ENCODE data around the gene ZDBF2.
"Not testable (repeated sequence)": the region's sequence is repeated elsewhere in the genome, so short reads cannot be mapped to it uniquely, and the experiment has no call there.

Gene ZDBF2

GRCh38 chr2:206274434-206275311 is at the start of gene ZDBF2:
TSS of gene ZDBF2 (plus strand) at chr2:206274663. CDS start at chr2:206281850, 7,187 bp downstream.
- DNase-seq, result peak; percentile 39

- no peak for DNase-seq
These were observed 48.8 kb upstream of the ZDBF2 start for GRCh38 chr2:206225435-206226232.

GRCh38 chr2:206228636-206229035 is 45.8 kb upstream of the ZDBF2 start:
- DNase-seq, result not testable (repeated sequence)

- no peak for DNase-seq
These were observed 44.8 kb upstream of the ZDBF2 start for GRCh38 chr2:206229642-206230041.

- DNase-seq, result no peak
These were observed 44.3 kb upstream of the ZDBF2 start for GRCh38 chr2:206230060-206230762.

- DNase-seq, result no peak
These were observed 42.7 kb upstream of the ZDBF2 start for GRCh38 chr2:206231669-206232286.

- DNase-seq, result no peak
These were observed 42.0 kb upstream of the ZDBF2 start for GRCh38 chr2:206232287-206233035.

- no peak for DNase-seq
These were observed 35.3 kb upstream of the ZDBF2 start for GRCh38 chr2:206239157-206239556.

GRCh38 chr2:206240327-206240726 is 34.1 kb upstream of the ZDBF2 start:
- no peak for DNase-seq

GRCh38 chr2:206241736-206242135 is 32.7 kb upstream of the ZDBF2 start:
- no peak for DNase-seq

- DNase-seq, result no peak
These were observed 29.2 kb upstream of the ZDBF2 start for GRCh38 chr2:206245265-206245672.

- no peak for DNase-seq
These were observed 24.2 kb upstream of the ZDBF2 start for GRCh38 chr2:206250041-206250897.

- no peak for DNase-seq
These were observed 21.2 kb upstream of the ZDBF2 start for GRCh38 chr2:206253125-206253776.

- DNase-seq, result no peak
These were observed 20.7 kb upstream of the ZDBF2 start for GRCh38 chr2:206253777-206254166.

GRCh38 chr2:206255003-206255402 is 19.5 kb upstream of the ZDBF2 start:
- DNase-seq, result no peak

- no peak for DNase-seq
These were observed 17.7 kb upstream of the ZDBF2 start for GRCh38 chr2:206256706-206257205.

GRCh38 chr2:206257350-206257749 is 17.1 kb upstream of the ZDBF2 start:
- DNase-seq, result no peak

- no peak for DNase-seq
These were observed 16.6 kb upstream of the ZDBF2 start for GRCh38 chr2:206257861-206258260.

- not testable (repeated sequence) for DNase-seq
These were observed 15.8 kb upstream of the ZDBF2 start for GRCh38 chr2:206258615-206259014.

Measured in stimulated activated naive CD4-positive, alpha-beta T cell treated with Interleukin-2 at 50 U/mL for 16 hours (primary cell).